ELR (cell line): ENCODE results near the gene RAMAC.
"Not testable (repeated sequence)": the region's sequence is repeated elsewhere in the genome, so short reads cannot be mapped to it uniquely, and the experiment has no call there.

Source experiments
- DNase-seq: peaks from one replicate; pipeline ENCODE4 v3.0.0-alpha.2; 2015; ENCODE audit warnings: low read depth

RAMAC gene

GRCh38 chr15:82968066-82968465, 17.9 kb upstream of the RAMAC start:
- DNase-seq, result peak; percentile 33

- DNase-seq, result no peak
Observed at GRCh38 chr15:82969353-82969752, 16.7 kb upstream of the RAMAC start.

- DNase-seq, result no peak
Observed at GRCh38 chr15:82970078-82970686, 15.8 kb upstream of the RAMAC start.

GRCh38 chr15:82970696-82971095, 15.3 kb upstream of the RAMAC start:
- DNase-seq, result no peak

GRCh38 chr15:82971218-82971984, 14.6 kb upstream of the RAMAC start:
- no peak for DNase-seq

- DNase-seq, result no peak
Observed at GRCh38 chr15:82972990-82973389, 13.0 kb upstream of the RAMAC start.

- no peak for DNase-seq
Observed at GRCh38 chr15:82977076-82977475, 8.9 kb upstream of the RAMAC start.

GRCh38 chr15:82978438-82978837, 7.6 kb upstream of the RAMAC start:
- no peak for DNase-seq

GRCh38 chr15:82979726-82980125, 6.3 kb upstream of the RAMAC start:
- no peak for DNase-seq

GRCh38 chr15:82980981-82981380, 5.0 kb upstream of the RAMAC start:
- no peak for DNase-seq

GRCh38 chr15:82986442-82986780, 401 bp downstream of the RAMAC start:
- no peak for DNase-seq

GRCh38 chr15:82992436-82992998, 6.5 kb downstream of the RAMAC start:
- DNase-seq, result no peak

- no peak for DNase-seq
Observed at GRCh38 chr15:82993144-82993543, 7.1 kb downstream of the RAMAC start.

GRCh38 chr15:82995076-82995475, 9.1 kb downstream of the RAMAC start:
- no peak for DNase-seq

- DNase-seq, result no peak
Observed at GRCh38 chr15:82995938-82996337, 9.9 kb downstream of the RAMAC start.

GRCh38 chr15:82999426-82999825, 13.4 kb downstream of the RAMAC start:
- peak; percentile 23 for DNase-seq

- DNase-seq, result peak; percentile 71
Observed at GRCh38 chr15:82999905-83000671, 14.1 kb downstream of the RAMAC start.

- not testable (repeated sequence) for DNase-seq
Observed at GRCh38 chr15:83000672-83001031, 14.6 kb downstream of the RAMAC start.

- DNase-seq, result peak; percentile 69
Observed at GRCh38 chr15:83010709-83011270, 24.8 kb downstream of the RAMAC start.

- peak; percentile 90 for DNase-seq
Observed at GRCh38 chr15:83011271-83012075, 25.5 kb downstream of the RAMAC start, which contains the start of gene C15orf40. TSS of gene C15orf40 (minus strand) at chr15:83011639. CDS start at chr15:83011607, 32 bp downstream.

- no peak for DNase-seq
Observed at GRCh38 chr15:83012076-83012426, 26.0 kb downstream of the RAMAC start.

- no peak for DNase-seq
Observed at GRCh38 chr15:83012636-83013035, 26.6 kb downstream of the RAMAC start.
